Neural progenitor cell (in vitro differentiated cells): ENCODE data around the gene FTSJ3. TPM values are rescaled to one million over a fixed set of nuclear protein-coding genes. Genes with fewer than 3 reads are reported as not detected.

ENCODE experiments used
- DNase-seq: peaks from one replicate; pipeline ENCODE4 v3.0.0-alpha.2; 2016; ENCODE audit warnings: low spot score
- H2AFZ ChIP-seq: fragments of 200-600 bp; sonication (generic); replicated peaks from 2 replicates; pipeline ENCODE4 v1.6.1; 2016; ENCODE audit warnings: antibody characterized with exemption
- H3F3A ChIP-seq: fragments of 200-600 bp; sonication (generic); 2 replicates; pipeline ENCODE4 v1.6.1; 2016; ENCODE audit warnings: antibody characterized with exemption, low read depth
- H3K27ac ChIP-seq: fragments of 200-600 bp; sonication (generic); 2 replicates; pipeline ENCODE4 v1.5.1; 2016; ENCODE audit warnings: mild to moderate bottlenecking
- H3K27me3 ChIP-seq: fragments of 200-600 bp; sonication (generic); 2 replicates; pipeline ENCODE4 v1.6.1; 2016; ENCODE audit warnings: mild to moderate bottlenecking, moderate library complexity
- H3K36me3 ChIP-seq: fragments of 200-600 bp; sonication (generic); 2 replicates; pipeline ENCODE4 v1.5.1; 2016
- H3K4me1 ChIP-seq: fragments of 200-600 bp; sonication (generic); 2 replicates; pipeline ENCODE4 v1.6.1; 2016; ENCODE audit warnings: mixed run types
- H3K4me2 ChIP-seq: fragments of 200-600 bp; sonication (generic); 2 replicates; pipeline ENCODE4 v1.6.1; 2016
- H3K4me3 ChIP-seq: fragments of 200-600 bp; sonication (generic); 2 replicates; pipeline ENCODE4 v1.5.1; 2016
- H3K79me2 ChIP-seq: fragments of 200-600 bp; sonication (generic); 2 replicates; pipeline ENCODE4 v1.6.1; 2016; ENCODE audit warnings: low read depth
- H3K9ac ChIP-seq: fragments of 200-600 bp; sonication (generic); 2 replicates; pipeline ENCODE4 v1.6.1; 2016
- H3K9me3 ChIP-seq: fragments of 200-600 bp; sonication (generic); 2 replicates; pipeline ENCODE4 v1.5.1; 2016; ENCODE audit warnings: low read depth
- H4K20me1 ChIP-seq: fragments of 200-600 bp; sonication (generic); 2 replicates; pipeline ENCODE4 v1.6.1; 2016; ENCODE audit warnings: low read depth
- H3K27ac Mint-ChIP-seq: 3 replicates; pipeline ENCODE4 v1.8.0; 2021; ENCODE audit warnings: mixed read lengths
- H3K27me3 Mint-ChIP-seq: 2 replicates; pipeline ENCODE4 v1.8.0; 2022; ENCODE audit warnings: low read depth, mild to moderate bottlenecking, inconsistent platforms, moderate library complexity, mixed read lengths; ENCODE audit not compliant: insufficient read depth
- H3K36me3 Mint-ChIP-seq: 3 replicates; pipeline ENCODE4 v1.8.0; 2021; ENCODE audit warnings: mixed read lengths
- H3K4me1 Mint-ChIP-seq: 3 replicates; pipeline ENCODE4 v1.8.0; 2021; ENCODE audit warnings: mixed read lengths
- H3K4me3 Mint-ChIP-seq: 3 replicates; pipeline ENCODE4 v1.8.0; 2021; ENCODE audit warnings: mild to moderate bottlenecking, moderate library complexity, mixed read lengths
- H3K9me3 Mint-ChIP-seq: 3 replicates; pipeline ENCODE4 v1.8.0; 2020; ENCODE audit warnings: mixed read lengths
- EZH2 ChIP-seq: fragments of 200-600 bp; sonication (generic); IDR thresholded peaks from 2 replicates; pipeline ENCODE4 v1.6.1; 2017; ENCODE audit warnings: antibody characterized with exemption, mild to moderate bottlenecking, moderate library complexity
- EZH2phosphoT487 ChIP-seq: fragments of 200-600 bp; sonication (generic); IDR thresholded peaks from 2 replicates; pipeline ENCODE4 v1.6.1; 2017; ENCODE audit warnings: antibody characterized with exemption
- total RNA-seq: library from RNA; depleted of rRNA; stranded (reverse); fragments of >200 nt; gene quantifications from 2 replicates; pipeline ENCODE4 v1.2.3, GENCODE V29; 2015; ENCODE audit warnings: low replicate concordance
- TF ChIP-seq, protein P1 (sequence below): fragments of 200-600 bp; sonication (generic); IDR thresholded peaks from 2 replicates; pipeline ENCODE4 v1.5.1; 2017; ENCODE audit warnings: antibody characterized with exemption, mild to moderate bottlenecking

FTSJ3 gene
- total RNA-seq, 1 donor from 2014 or later, result 21.8 TPM

DNA sequence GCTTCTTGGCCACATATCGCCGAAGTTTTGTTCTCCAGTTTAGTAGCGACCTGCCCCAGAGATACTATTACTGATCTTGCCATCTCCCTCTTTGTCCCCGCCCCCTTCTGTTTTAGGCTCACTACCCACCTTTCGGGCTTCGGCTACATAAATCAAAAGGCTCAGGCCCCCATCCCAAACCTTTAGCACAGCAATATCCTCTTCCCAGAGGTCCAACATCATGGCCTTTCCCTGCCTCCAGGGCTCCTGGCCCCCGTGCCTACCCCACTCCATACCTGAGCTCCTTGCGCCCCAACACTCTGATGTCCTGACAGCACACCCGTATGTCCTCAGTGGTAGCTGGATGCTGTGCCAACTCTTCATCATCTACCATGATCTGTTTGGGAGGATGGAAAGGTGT, 3.1 kb downstream of the FTSJ3 start:
- no peak overlapping the region for H2AFZ ChIP-seq
- Mint-ChIP-seq H3K4me3 (peak overlapping the region; percentile 42), H3K36me3 (peaks cover 36% of the 10 kb centered on the region), H3K27ac (no peak overlapping the region), H3K9me3 (no peaks in the 10 kb centered on the region), H3K27me3 (peaks cover 8% of the 10 kb centered on the region), H3K4me1 (peaks cover 20% of the 10 kb centered on the region)
- no peak overlapping the region for H3K4me2 ChIP-seq
- no peak overlapping the region for H3K27ac ChIP-seq
- no peak overlapping the region for H3K9ac ChIP-seq
- no peaks in the 10 kb centered on the region for H3K27me3 ChIP-seq
- H3K79me2 ChIP-seq, result peaks cover 39% of the 10 kb centered on the region
- H4K20me1 ChIP-seq, result peaks cover 23% of the 10 kb centered on the region
- H3K4me3 ChIP-seq, result no peak overlapping the region
- no peak for DNase-seq
- TF ChIP-seq EZH2 (no peak), EZH2phosphoT487 (no peak)
- TF ChIP-seq, protein P1, sequence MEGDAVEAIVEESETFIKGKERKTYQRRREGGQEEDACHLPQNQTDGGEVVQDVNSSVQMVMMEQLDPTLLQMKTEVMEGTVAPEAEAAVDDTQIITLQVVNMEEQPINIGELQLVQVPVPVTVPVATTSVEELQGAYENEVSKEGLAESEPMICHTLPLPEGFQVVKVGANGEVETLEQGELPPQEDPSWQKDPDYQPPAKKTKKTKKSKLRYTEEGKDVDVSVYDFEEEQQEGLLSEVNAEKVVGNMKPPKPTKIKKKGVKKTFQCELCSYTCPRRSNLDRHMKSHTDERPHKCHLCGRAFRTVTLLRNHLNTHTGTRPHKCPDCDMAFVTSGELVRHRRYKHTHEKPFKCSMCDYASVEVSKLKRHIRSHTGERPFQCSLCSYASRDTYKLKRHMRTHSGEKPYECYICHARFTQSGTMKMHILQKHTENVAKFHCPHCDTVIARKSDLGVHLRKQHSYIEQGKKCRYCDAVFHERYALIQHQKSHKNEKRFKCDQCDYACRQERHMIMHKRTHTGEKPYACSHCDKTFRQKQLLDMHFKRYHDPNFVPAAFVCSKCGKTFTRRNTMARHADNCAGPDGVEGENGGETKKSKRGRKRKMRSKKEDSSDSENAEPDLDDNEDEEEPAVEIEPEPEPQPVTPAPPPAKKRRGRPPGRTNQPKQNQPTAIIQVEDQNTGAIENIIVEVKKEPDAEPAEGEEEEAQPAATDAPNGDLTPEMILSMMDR, result no peak
- H3K36me3 ChIP-seq, result peaks cover 7% of the 10 kb centered on the region
- H3K9me3 ChIP-seq, result no peaks in the 10 kb centered on the region
- peaks cover 11% of the 10 kb centered on the region for H3K4me1 ChIP-seq
- H3F3A ChIP-seq, result peaks cover 2% of the 10 kb centered on the region

DNA sequence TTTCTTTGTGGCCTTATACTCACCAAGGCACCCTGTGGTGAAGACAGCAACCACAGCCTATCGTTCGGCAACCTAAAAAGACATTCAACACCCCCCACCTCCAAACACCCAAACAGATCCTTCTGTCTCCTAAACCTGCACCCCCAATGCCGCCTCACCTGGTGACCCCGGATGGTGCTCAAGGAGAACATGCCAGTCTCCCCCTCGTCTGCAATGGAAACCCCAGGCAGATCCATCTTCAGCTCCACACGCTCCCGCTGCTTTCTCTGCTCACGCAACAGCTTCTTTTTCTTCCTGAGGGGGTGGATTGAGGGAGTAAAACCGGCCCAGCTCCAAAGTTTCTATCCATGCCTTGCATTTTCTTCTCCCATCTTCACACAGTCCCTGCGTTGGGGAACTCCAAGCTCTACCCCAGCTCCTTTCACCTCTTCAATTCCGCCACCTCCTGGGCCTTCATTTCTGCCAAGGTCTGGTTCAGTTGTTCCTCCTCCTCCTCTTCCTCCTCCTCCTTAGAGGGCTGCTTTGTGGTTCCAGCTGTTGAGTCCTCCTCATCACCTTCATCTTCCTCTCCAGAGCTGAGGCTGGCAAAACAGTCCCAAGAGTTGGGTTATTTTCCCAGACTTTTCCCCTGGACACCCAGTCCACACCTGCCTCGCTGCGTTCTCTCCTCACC, 3.7 kb downstream of the FTSJ3 start:
- no peaks in the 10 kb centered on the region for H3K9me3 ChIP-seq
- TF ChIP-seq, protein P1, result no peak
- TF ChIP-seq EZH2phosphoT487, result no peak
- TF ChIP-seq EZH2, result no peak
- DNase-seq, result no peak
- H3K4me1 ChIP-seq, result peaks cover 11% of the 10 kb centered on the region
- no peak overlapping the region for H3K4me3 ChIP-seq
- Mint-ChIP-seq H3K36me3 (peaks cover 41% of the 10 kb centered on the region), H3K4me3 (peak overlapping the region; percentile 42), H3K27me3 (peaks cover 8% of the 10 kb centered on the region), H3K27ac (no peak overlapping the region), H3K9me3 (no peaks in the 10 kb centered on the region), H3K4me1 (peaks cover 18% of the 10 kb centered on the region)
- H3K79me2 ChIP-seq, result peaks cover 33% of the 10 kb centered on the region
- H2AFZ ChIP-seq, result no peak overlapping the region
- peaks cover 13% of the 10 kb centered on the region for H3K36me3 ChIP-seq
- H3K27me3 ChIP-seq, result no peaks in the 10 kb centered on the region
- no peak overlapping the region for H3K27ac ChIP-seq
- H4K20me1 ChIP-seq, result peaks cover 29% of the 10 kb centered on the region
- no peak overlapping the region for H3K4me2 ChIP-seq
- peaks cover 6% of the 10 kb centered on the region for H3F3A ChIP-seq
- no peak overlapping the region for H3K9ac ChIP-seq

DNA sequence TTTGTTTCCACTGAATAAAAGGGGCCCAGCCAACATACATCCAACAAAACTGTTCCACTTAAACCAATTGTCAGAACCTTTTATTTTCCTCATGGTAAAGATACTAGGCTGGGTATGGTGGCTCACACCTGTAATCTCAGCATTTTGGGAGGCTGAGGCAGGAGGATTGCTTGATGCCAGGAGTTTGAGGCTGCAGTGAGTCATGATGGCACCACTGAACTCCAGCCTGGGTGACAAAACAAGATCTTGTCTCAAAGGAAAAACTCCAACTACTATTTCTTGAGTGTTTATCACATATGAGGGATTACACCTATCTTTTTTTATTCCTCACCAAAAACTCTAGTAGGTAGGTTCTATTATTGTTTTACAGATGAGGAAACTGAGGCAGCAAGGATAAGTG, 4.9 kb downstream of the FTSJ3 start:
- H3K36me3 Mint-ChIP-seq, result peaks cover 52% of the 10 kb centered on the region
- DNase-seq, result no peak
- peaks cover 20% of the 10 kb centered on the region for H3K79me2 ChIP-seq
- H3K9me3 ChIP-seq, result no peaks in the 10 kb centered on the region
- peaks cover 15% of the 10 kb centered on the region for H3K36me3 ChIP-seq
- peaks cover 7% of the 10 kb centered on the region for H3K27me3 Mint-ChIP-seq
- H3K4me2 ChIP-seq, result no peak overlapping the region
- peaks cover 11% of the 10 kb centered on the region for H3K4me1 Mint-ChIP-seq
- peaks cover 17% of the 10 kb centered on the region for H3F3A ChIP-seq
- no peaks in the 10 kb centered on the region for H3K27me3 ChIP-seq
- peaks cover 40% of the 10 kb centered on the region for H4K20me1 ChIP-seq
- H3K9me3 Mint-ChIP-seq, result no peaks in the 10 kb centered on the region
- no peak overlapping the region for H2AFZ ChIP-seq
- no peak overlapping the region for H3K4me3 Mint-ChIP-seq
- no peak overlapping the region for H3K27ac ChIP-seq
- no peak overlapping the region for H3K27ac Mint-ChIP-seq
- H3K4me3 ChIP-seq, result no peak overlapping the region
- H3K9ac ChIP-seq, result no peak overlapping the region
- peaks cover 4% of the 10 kb centered on the region for H3K4me1 ChIP-seq
- no peak for TF ChIP-seq EZH2phosphoT487
- TF ChIP-seq, protein P1, result no peak
- TF ChIP-seq EZH2, result no peak
